GM12878 (cell line): Measurements from ENCODE around the gene SEZ6L2. TPM values are rescaled to one million over a fixed set of nuclear protein-coding genes. Genes with fewer than 3 reads are reported as not detected.
A peak's percentile ranks its signal among the peaks of the same experiment; 100 is the strongest.

Experiments used
- ATAC-seq: fragments of 200-7000 bp; cut with Tn5 transposase; 3 replicates; pipeline ENCODE4 v1.9.1; 2020; ENCODE audit warnings: mild to moderate bottlenecking, moderate library complexity
- BruUV-seq: library from RNA; stranded (reverse); fragments of 400-500 nt; replicated peaks from 2 replicates; lab custom pipeline; 2021; lab: Mats Ljungman, UMichigan
- CTCF ChIA-PET: fragments of 300-600 bp; sonication (Branson Sonifier 250); formaldehyde crosslinking; extraction: SDS; loops from one replicate; lab custom pipeline; 2021; ENCODE audit warnings: inconsistent platforms; lab: Yijun Ruan, JAX
- POLR2A ChIA-PET: fragments of 350-600 bp; formaldehyde crosslinking; extraction: SDS; loops from one replicate; lab custom pipeline; 2021; ENCODE audit warnings: inconsistent platforms; lab: Charles Lee
- RAD21 ChIA-PET: fragments of 300-600 bp; sonication (Branson Sonifier 250); formaldehyde crosslinking; loops from one replicate; lab custom pipeline; 2023; ENCODE audit warnings: antibody characterized with exemption; ENCODE audit not compliant: unreplicated experiment; lab: Charles Lee
- SMC1A ChIA-PET: fragments of 300-600 bp; sonication (Branson Sonifier 250); formaldehyde crosslinking; loops from one replicate; lab custom pipeline; 2023; ENCODE audit not compliant: unreplicated experiment, uncharacterized antibody; lab: Charles Lee
- DNase-seq: peaks from one replicate; pipeline ENCODE4 v3.0.0-alpha.2; 2011; ENCODE audit warnings: low read depth, low spot score
- FAIRE-seq: peaks from 3 replicates; lab custom pipeline; 2011; peaks lifted over from hg19 to GRCh38; lab: Jason Lieb, UNC
- H2AFZ ChIP-seq: 2 replicates; pipeline ENCODE4 v1.6.0; 2011; ENCODE audit warnings: low read depth, low read length, control low read depth; ENCODE audit not compliant: control insufficient read depth
- H3K27ac ChIP-seq: 2 replicates; pipeline ENCODE4 v1.5.1; 2011; ENCODE audit warnings: control low read depth; ENCODE audit not compliant: control insufficient read depth, insufficient read depth
- H3K27me3 ChIP-seq, 2 experiments: replicated peaks in 1 of 2; 2 replicates each; pipeline versions ENCODE4 v1.6.0 to v1.6.1; 2011; ENCODE audit warnings: low read length in 1 of 2; ENCODE audit not compliant: control insufficient read depth in 2 of 2, insufficient read depth in 2 of 2
- H3K36me3 ChIP-seq, 2 experiments: 2 replicates each; pipeline ENCODE4 v1.5.1; 2011; ENCODE audit warnings: low read length in 1 of 2; ENCODE audit not compliant: control insufficient read depth in 2 of 2, insufficient read depth in 2 of 2
- H3K4me1 ChIP-seq: 2 replicates; pipeline ENCODE4 v1.6.1; 2011; ENCODE audit warnings: mild to moderate bottlenecking, low read length, moderate library complexity, mixed read lengths; ENCODE audit not compliant: control insufficient read depth, insufficient read depth
- H3K4me2 ChIP-seq: 2 replicates; pipeline ENCODE4 v1.6.0; 2011; ENCODE audit warnings: control low read depth; ENCODE audit not compliant: control insufficient read depth, insufficient read depth
- H3K4me3 ChIP-seq: fragments of 200-600 bp; sonication (generic); 2 replicates; pipeline ENCODE4 v1.5.1; 2016
- H3K79me2 ChIP-seq: 2 replicates; pipeline ENCODE4 v1.6.0; 2011; ENCODE audit warnings: low read length; ENCODE audit not compliant: control insufficient read depth, insufficient read depth
- H3K9ac ChIP-seq: 2 replicates; pipeline ENCODE4 v1.8.0; 2011; ENCODE audit warnings: low read length, control low read depth, mixed read lengths; ENCODE audit not compliant: control insufficient read depth, insufficient read depth
- H3K9me3 ChIP-seq: replicated peaks from 3 replicates; pipeline ENCODE4 v1.5.1; 2011; ENCODE audit warnings: mild to moderate bottlenecking, low read length; ENCODE audit not compliant: control insufficient read depth, insufficient read depth
- H4K20me1 ChIP-seq: 2 replicates; pipeline ENCODE4 v1.6.0; 2011; ENCODE audit not compliant: control insufficient read depth, insufficient read depth
- ASH2L ChIP-seq: fragments of 300-600, 200-600 bp; sonication (generic); IDR thresholded peaks from 2 replicates; pipeline ENCODE4 v1.6.1; 2017; ENCODE audit warnings: low read depth, mild to moderate bottlenecking, borderline replicate concordance
- FOXM1 ChIP-seq: IDR thresholded peaks from 2 replicates; pipeline ENCODE4 v1.6.1; 2012; ENCODE audit warnings: low read depth, mild to moderate bottlenecking, inconsistent platforms, low read length, moderate library complexity
- IRF4 ChIP-seq: IDR thresholded peaks from 2 replicates; pipeline ENCODE4 v1.6.1; 2011; ENCODE audit warnings: low read depth, low read length
- JUND ChIP-seq: IDR thresholded peaks from 2 replicates; pipeline ENCODE4 v1.6.1; 2012; ENCODE audit warnings: low read depth, mild to moderate bottlenecking, low read length, improper control_type of control experiment, moderate library complexity
- RB1 ChIP-seq: fragments of 450-650 bp; formaldehyde crosslinking; IDR thresholded peaks from 2 replicates; pipeline ENCODE4 v1.6.1; 2017; ENCODE audit warnings: mild to moderate bottlenecking, borderline replicate concordance
- WGBS: methylation state at CpG from one replicate; pipeline ENCODE4 v1.1.6; 2016; ENCODE audit warnings: low lambda C conversion rate; ENCODE audit not compliant: insufficient replicate concordance, insufficient coverage; ENCODE audit errors: missing lambda C conversion rate; 5-methylcytosine and 5-hydroxymethylcytosine counted together
- in situ Hi-C: fragments of 300-500 bp; cut with MboI; formaldehyde crosslinking; loops from 9 replicates; pipeline ENCODE4 v1.14.3; 2018; ENCODE audit warnings: mixed read lengths
- intact Hi-C: fragments of 100-400 bp; cut with micrococcal nuclease; formaldehyde crosslinking; loops from one replicate; pipeline ENCODE4 v1.14.2; 2022; ENCODE audit not compliant: unreplicated experiment
- polyA plus RNA-seq, 11 experiments: library from polyadenylated mRNA; depleted of rRNA in 4 of 11; unstranded in 6 of 11; stranded (reverse) in 5 of 11; fragments of >200 nt; fragmentation: Nextera tagmentation in 4 of 11; fragmentation: Illumina TruSeq in 1 of 11; extraction: Ambion mirVana in 4 of 11; extraction: Trizol in 1 of 11; gene quantifications; 1 replicate in 1 of 11; 2 replicates in 10 of 11; pipeline versions ENCODE4 v1.2.1 to v1.2.3, GENCODE V29; 2011 to 2016; ENCODE audit warnings: inconsistent platforms in 2 of 11, missing spikeins in 2 of 11, low read depth in 1 of 11
- total RNA-seq, 4 experiments: library from RNA; depleted of rRNA in 3 of 4; stranded (reverse); fragments of >200 nt in 3 of 4; fragmentation: Illumina TruSeq in 1 of 4; extraction: Trizol in 1 of 4; gene quantifications; 2 replicates each; pipeline versions ENCODE4 v1.2.1 to v1.2.3, GENCODE V29; 2013 to 2021
- TF ChIP-seq, protein P1 (sequence below): IDR thresholded peaks from 2 replicates; pipeline ENCODE4 v1.6.1; 2012; ENCODE audit warnings: mild to moderate bottlenecking, low read depth, low read length

The SEZ6L2 gene
- total and polyA plus RNA-seq, 10 of the 15 experiments (the other 5 are each of a cell fraction or from before 2014, with no cell fraction given) = 0.06 to 0.49 TPM; not detected in 8

DNA sequence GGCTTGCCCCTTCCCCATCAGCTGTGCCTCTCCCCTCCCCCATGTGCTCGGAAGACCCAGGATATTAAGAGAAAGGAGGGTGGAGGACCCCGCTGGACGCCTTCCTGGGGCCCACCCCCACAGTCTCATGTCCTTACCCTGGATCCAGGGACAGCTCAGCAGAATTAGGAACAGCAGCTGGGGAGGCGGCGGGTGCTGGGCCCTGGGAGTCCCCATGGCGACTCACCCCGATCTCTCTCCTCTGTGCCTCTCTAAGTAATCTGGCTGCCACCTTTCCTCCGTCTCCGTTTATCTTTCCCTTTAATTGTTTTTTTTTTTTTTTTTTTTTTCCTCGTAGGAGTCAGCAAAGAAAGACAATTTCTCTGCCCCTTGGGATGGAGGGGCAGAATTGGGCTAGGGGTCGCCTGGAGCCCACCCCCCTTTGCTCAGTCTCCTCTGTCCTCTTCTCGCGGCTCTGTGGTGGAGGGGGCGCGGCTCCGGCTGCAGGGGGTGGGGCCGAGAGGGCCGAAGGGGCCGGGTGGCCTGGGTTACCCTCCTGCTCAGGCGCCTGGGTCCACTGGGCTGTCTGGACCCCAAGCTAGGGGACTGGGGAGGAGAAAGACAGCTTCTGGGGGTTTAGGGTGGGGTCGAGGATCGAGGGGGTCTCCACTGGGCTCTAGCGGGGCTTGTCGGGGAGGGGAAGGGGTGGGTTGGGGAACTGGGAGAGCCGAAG lies 390 bp downstream of the SEZ6L2 start (continued):
- no peak for TF ChIP-seq JUND
- no peak for TF ChIP-seq IRF4
- TF ChIP-seq RB1 = no peak
- no peak for TF ChIP-seq ASH2L

DNA sequence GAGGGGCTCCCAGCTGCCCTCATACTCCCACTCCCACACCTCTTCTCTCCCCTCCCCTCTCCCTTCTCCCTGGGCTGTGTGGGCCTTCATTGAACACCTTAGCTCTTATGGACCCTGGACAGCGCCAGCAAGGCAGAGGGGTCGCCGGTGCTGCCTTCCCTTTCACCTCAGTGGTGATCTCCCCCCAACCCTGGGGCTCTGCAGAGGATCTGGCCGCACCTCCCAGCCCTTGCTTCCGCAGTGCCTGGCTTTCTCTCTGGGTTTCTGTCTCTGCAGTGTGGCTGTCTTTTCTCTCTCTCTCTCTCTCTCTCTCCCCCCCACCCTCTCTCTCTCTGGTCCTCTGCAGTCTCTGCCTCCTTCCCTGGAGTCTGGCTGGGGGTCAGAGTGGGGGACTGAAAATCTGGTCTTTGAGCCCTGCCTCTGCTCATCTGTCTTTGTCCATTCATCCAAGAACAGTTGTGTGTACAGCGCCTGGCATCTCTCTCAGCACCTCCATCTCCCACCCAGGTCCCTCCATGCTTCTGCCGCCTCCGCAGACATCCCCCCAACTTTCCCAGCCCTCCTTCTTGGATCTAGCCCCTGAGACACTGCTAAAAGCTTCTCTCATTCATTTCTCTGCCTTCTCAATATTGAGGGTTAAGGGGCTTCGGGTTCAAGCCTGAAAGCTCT lies 1.1 kb downstream of the SEZ6L2 start:
- CTCF ChIA-PET = interaction anchor here (0.5 to 1.3 kb wide), 2 partner anchors 133 to 205 kb away, joined by 3 read pairs; partner anchors contain the start of gene TLCD3B
- FAIRE-seq = no peak

More for the DNA sequence above, 1.1 kb downstream of the SEZ6L2 start:
- RAD21 ChIA-PET = no interaction called here
- TF ChIP-seq, protein P1, sequence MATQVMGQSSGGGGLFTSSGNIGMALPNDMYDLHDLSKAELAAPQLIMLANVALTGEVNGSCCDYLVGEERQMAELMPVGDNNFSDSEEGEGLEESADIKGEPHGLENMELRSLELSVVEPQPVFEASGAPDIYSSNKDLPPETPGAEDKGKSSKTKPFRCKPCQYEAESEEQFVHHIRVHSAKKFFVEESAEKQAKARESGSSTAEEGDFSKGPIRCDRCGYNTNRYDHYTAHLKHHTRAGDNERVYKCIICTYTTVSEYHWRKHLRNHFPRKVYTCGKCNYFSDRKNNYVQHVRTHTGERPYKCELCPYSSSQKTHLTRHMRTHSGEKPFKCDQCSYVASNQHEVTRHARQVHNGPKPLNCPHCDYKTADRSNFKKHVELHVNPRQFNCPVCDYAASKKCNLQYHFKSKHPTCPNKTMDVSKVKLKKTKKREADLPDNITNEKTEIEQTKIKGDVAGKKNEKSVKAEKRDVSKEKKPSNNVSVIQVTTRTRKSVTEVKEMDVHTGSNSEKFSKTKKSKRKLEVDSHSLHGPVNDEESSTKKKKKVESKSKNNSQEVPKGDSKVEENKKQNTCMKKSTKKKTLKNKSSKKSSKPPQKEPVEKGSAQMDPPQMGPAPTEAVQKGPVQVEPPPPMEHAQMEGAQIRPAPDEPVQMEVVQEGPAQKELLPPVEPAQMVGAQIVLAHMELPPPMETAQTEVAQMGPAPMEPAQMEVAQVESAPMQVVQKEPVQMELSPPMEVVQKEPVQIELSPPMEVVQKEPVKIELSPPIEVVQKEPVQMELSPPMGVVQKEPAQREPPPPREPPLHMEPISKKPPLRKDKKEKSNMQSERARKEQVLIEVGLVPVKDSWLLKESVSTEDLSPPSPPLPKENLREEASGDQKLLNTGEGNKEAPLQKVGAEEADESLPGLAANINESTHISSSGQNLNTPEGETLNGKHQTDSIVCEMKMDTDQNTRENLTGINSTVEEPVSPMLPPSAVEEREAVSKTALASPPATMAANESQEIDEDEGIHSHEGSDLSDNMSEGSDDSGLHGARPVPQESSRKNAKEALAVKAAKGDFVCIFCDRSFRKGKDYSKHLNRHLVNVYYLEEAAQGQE = peak; percentile 67; the same call in 1 of the 2 replicates
- no peak for TF ChIP-seq FOXM1
- TF ChIP-seq, all 136 proteins: peak for 1
- H3K27me3 ChIP-seq = no peaks in the 10 kb centered on the region; a peak in 1 of 4 replicates
- WGBS = 17% methylated on average over 9 of the region's 9 CpGs
- in situ Hi-C loops = no loop called here
- peaks cover 3% of the 10 kb centered on the region; the same call in 1 of the 2 replicates for H3K4me1 ChIP-seq
- no TSS peak for BruUV-seq
- intact Hi-C loops = no loop called here
- H3K79me2 ChIP-seq = no peaks in the 10 kb centered on the region
- H3K4me3 ChIP-seq = no peak overlapping the region
- H4K20me1 ChIP-seq = no peaks in the 10 kb centered on the region
- no peaks in the 10 kb centered on the region for H3K9me3 ChIP-seq
- H3K4me2 ChIP-seq = no peak overlapping the region
- SMC1A ChIA-PET = no interaction called here
- no peaks in the 10 kb centered on the region for H3K36me3 ChIP-seq
- POLR2A ChIA-PET = no interaction called here
- no peak for DNase-seq
- no peak overlapping the region for H3K9ac ChIP-seq
- no peak overlapping the region for H2AFZ ChIP-seq
- H3K27ac ChIP-seq = no peak overlapping the region
- no peak for ATAC-seq
